GM21360 (cell line): ENCODE data around the gene MAS1L.

Experiments used
- ATAC-seq: cut with Tn5 transposase; IDR thresholded peaks from one replicate; pipeline ENCODE4 v1.9.1; 2021; ENCODE audit warnings: mild to moderate bottlenecking, moderate library complexity; ENCODE audit not compliant: unreplicated experiment

Gene MAS1L

GRCh38 chr6:29487660-29488059, at the start of gene MAS1L:
MAS1L (minus strand) TSS chr6:29487956; CDS start chr6:29487902, 54 bp downstream.
- no peak for ATAC-seq

DNA sequence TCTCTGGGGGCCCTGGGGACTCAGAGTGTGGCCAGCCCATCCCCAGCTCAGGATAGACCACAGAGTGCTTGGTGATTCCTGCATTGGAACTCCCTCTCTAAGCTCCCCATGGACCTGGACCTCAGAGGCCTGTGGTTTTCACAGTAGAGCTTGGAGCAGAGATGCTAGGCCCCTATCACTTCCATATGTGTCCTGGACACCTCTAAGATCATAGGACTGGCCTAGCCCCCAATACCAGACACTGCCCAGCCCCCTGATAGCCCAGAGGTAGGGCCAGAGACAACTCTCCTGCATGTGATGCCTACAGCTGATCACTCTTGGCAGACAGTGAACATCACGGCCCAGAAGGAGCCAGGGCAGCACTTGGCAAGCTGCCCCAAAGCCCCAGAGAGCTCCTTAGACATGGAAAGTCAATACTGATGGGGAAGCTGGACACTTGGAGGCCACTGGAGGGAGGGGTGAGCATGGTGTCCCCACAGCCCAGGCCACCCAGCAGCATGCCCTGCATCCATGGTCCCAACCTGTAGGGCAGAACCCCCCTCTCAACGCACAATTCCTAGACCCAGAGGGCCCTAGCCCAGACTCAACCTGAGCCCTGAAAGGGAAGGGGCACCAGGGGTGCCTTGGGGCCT, 44.7 kb upstream of the MAS1L start:
- ATAC-seq = no peak

GRCh38 chr6:29531668-29532067, 43.9 kb upstream of the MAS1L start:
- no peak for ATAC-seq

DNA sequence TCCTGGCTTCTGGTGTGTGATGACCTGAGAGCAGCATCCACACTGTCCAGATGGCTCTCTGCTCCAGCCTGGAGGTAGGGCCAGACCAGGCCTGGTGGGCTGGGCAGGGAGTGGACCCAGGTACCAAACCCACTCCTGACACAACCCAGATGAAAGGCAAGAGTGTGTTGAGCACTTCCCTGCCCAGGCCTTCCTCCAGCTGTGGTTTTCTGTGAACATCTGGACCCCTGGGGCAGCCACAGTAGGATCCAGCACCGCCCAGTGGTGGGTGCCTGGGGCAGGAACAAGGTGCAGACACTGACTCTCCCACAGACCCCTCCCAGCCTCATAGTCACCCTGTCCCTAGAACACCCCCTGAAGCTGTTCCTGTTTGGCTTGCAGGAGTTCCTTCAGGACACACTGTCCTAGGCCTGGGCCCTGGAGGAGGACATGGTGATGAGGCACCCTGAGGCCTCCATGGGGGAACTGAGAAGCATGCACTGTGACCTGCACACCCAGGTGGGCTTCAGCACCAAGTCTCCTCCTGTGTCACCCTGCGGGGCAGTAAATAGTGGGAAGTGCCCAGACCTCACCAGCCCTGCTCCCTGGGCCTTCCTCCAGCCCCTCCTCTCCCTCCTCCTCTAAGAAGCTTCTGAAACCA, 43.0 kb upstream of the MAS1L start:
- no peak for ATAC-seq

DNA sequence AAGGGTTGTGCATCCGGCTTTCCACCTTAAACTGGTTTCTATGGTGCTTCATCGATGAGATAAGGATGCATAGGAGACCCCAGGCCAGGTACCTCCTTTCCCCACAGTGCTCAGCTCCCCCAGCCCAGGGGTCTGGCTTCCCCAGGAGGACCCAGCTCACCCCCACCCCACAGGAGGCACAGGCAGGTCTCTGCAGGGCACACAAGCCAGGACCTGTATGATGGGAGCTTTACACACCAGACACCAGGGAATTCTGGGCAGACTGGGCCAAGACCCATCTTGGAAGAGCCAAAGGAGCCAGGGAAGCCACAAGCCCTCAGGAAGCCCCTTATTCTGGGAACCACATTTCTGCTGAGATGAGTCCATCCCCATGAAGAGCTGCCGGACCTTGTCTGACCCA, 42.2 kb upstream of the MAS1L start:
- no peak for ATAC-seq

DNA sequence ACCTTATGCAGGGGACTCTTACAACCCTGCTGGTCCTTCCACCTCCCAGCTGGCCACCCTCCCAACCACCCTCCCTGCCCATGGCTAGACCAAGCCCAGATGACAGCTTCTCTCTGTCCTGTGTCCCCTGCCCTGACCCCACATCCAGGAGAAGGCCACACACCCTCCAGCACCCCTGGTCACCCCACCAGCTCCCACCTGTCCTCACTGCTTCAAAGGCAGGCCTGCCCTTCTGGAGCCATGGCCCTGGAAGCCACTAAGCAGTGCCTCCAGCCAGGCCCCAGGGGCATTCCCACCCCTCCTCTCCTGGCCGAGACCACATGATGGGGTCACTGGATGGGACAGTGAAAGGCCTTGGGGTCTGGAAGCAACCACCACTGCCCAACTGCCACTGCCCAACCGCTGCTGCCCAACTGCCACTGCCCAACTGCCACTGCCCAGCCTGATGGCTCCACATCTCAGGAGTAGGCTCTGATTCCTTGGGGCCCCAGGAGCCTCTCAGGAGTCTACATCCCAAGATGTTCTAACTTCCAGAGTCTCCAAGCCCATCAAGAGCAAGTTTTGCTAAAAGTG, 41.3 kb upstream of the MAS1L start:
- no peak for ATAC-seq

- no peak for ATAC-seq
Observed at GRCh38 chr6:29528300-29528931, 40.7 kb upstream of the MAS1L start.

GRCh38 chr6:29527564-29527963, 39.8 kb upstream of the MAS1L start:
- ATAC-seq = no peak

DNA sequence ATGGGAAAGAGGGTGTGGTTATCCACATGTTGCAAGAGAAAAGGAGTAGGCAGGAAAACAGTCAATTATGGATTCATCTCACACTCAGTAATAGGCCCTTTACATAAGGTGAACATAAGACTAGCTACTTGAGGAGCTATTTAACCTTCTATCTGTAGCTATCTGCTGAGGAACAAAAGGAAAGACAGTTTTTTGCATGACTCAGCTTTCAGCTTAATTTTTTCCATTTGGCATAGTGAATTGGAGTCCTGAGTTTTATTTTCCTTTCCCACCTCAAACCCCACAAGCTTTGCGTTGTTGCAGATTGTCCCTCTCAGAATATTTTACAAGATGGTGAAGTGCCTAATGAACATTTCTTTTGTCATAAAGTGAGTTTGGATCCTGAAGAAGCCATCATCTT, 39.4 kb upstream of the MAS1L start:
- ATAC-seq = no peak

- ATAC-seq = no peak
Observed at GRCh38 chr6:29525311-29525639, 37.5 kb upstream of the MAS1L start.

DNA sequence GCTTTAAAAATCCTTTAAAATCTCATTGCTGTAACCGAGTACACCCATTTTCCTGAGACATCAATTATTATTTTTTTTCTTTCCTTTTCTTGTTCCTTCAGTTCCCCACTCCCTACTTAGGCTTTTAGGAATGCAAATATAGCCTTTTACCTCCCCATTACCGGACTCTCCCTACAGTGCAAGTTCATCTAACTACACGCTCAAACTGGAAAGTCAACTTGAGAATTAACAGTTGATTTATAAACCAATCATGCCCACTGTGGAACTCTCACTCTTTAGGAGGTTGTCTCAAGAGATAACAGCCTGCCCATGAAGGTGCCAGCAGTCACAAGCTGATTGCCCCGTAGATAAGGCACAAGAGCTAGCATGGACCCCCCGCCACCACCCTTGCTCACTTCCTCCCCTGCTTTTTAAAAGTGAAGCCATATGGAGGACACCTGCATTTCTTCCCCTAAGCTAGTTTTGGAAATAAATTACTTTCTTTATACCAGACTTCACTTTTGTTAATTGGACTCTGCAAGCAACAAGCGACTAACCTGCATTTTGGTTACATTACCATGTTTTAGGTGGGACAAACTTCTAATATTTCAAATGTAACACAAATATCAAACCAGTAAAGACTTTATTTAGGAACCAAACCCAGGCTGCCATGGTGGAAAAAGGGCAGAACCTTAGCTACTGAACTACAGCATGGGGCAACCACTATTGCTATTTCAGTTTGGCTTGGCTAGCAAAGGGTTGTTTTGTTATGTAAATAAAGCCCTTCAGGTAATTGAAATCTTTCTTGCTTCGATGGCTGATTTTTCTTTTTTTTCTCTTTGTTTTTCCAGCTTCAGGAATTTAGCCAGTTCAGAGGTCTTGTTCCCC, 36.9 kb upstream of the MAS1L start:
- no peak for ATAC-seq

- no peak for ATAC-seq
Observed at GRCh38 chr6:29524044-29524443, 36.3 kb upstream of the MAS1L start.

- ATAC-seq = no peak
Observed at GRCh38 chr6:29522227-29522626, 34.5 kb upstream of the MAS1L start.

GRCh38 chr6:29521006-29521680, 33.4 kb upstream of the MAS1L start:
- ATAC-seq = no peak

- no peak for ATAC-seq
Observed at GRCh38 chr6:29520232-29520631, 32.5 kb upstream of the MAS1L start.

- no peak for ATAC-seq
Observed at GRCh38 chr6:29519291-29520010, 31.7 kb upstream of the MAS1L start.

DNA sequence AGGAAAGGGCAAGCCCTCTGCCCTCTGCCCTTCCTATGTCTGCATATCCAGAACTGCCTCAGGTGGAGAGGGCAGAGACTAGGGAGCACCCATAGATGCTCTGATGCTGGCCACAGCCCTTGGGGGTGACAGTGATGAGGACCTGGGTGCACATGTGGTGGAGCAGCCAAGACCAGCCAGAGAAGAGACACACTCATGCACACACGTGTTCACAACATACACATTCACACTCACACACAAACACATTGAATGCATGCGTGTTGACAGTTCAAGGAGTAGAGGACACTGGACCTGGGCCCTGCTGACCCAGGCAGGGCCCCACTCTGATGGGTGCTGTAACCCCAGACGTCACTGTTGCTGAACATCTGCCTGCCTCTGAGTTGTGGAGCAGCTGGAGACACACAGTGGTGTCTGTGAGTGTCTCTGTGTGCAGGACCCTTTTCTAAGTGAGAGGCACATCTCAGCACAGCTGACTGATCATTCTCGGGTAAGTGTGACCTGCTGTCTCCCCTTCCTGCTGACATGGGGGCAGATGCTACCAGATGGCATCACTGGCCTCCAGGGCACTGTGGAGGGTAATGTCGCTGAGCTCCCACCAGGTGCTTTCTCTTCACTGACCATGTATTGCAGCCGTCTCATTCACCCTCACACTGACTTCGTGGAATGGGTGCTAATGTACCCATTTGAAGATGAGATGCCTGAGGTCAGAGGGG, 30.1 kb upstream of the MAS1L start:
- ATAC-seq = no peak

DNA sequence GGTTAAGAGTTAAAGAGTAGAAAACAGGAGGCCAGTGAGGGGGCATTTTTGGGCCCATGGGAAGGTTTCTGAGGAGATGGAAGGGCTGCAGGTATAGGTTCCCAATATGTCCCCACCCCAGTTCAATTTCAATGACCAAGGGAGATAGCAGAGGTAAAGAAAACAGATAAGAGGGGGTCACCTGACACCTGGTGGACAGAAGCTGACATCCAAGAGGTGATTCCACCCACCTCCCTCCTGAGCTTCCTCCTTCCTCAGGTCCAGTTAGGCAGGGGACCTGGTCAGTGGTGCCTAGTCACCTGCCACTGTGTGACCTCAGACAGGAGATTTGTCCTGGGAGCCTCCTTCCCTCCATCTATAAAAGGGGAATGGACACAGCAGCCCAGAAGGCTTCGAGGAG, 29.5 kb upstream of the MAS1L start:
- ATAC-seq = no peak

GRCh38 chr6:29516108-29516507, 28.4 kb upstream of the MAS1L start:
- ATAC-seq = no peak
